PC-3 (cell line): Measurements from ENCODE around the gene IL3RA.

Experiments used
- EZH2 ChIP-seq: fragments of 300-600 bp; sonication (generic); IDR thresholded peaks from one replicate; pipeline ENCODE4 v1.6.1; 2017; ENCODE audit warnings: antibody characterized with exemption, mild to moderate bottlenecking, low read length; ENCODE audit not compliant: unreplicated experiment
- EZH2phosphoT487 ChIP-seq: fragments of 300-600 bp; sonication (generic); IDR thresholded peaks from 2 replicates; pipeline ENCODE4 v1.6.1; 2018; ENCODE audit warnings: mild to moderate bottlenecking, antibody characterized with exemption, low read length, borderline replicate concordance
- TF ChIP-seq, protein P1 (sequence below): fragments of 300-600 bp; sonication (generic); conservative IDR thresholded peaks from 2 replicates; pipeline ENCODE4 v1.5.1; 2017; ENCODE audit warnings: antibody characterized with exemption, low read depth, mild to moderate bottlenecking, low read length

DNA sequence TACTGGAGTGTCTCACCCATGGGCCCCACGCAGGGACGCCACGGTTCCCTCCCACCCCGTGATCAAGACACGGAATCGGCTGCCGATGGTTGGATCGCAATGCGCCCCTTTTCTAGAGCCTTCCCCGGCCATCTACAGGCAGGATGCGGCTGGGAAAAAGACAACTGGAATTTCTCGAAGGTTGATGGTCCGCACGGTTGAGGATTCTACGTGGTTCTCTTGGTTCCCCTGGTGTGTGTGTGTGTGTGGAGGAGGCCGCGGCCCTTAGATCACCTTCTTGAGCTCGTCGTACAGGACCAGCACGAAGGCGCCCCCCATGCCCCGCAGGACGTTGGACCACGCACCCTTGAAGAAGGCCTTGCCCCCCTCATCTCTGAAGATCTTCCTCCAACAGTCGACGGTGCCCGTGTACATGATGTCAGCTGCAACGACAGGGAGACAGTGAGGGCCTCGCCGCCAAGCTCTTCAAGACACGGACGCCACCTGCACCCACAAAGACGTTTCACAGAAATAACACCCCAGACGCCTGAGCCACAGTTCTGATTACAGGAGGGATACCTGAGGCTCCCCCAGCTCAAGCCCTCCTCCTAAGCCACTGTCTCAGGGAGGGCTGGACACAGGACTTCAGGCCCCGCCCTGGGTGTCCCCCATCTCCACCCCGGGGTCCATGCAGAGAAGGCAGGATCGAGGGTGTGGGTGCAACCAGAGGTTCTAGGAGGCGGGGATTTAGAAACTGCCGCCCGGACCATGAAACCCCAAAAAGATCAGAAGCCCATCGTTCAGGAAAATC is 49.9 kb downstream of the IL3RA start:
- TF ChIP-seq EZH2phosphoT487 (no peak), EZH2 (no peak)
- TF ChIP-seq, protein P1, sequence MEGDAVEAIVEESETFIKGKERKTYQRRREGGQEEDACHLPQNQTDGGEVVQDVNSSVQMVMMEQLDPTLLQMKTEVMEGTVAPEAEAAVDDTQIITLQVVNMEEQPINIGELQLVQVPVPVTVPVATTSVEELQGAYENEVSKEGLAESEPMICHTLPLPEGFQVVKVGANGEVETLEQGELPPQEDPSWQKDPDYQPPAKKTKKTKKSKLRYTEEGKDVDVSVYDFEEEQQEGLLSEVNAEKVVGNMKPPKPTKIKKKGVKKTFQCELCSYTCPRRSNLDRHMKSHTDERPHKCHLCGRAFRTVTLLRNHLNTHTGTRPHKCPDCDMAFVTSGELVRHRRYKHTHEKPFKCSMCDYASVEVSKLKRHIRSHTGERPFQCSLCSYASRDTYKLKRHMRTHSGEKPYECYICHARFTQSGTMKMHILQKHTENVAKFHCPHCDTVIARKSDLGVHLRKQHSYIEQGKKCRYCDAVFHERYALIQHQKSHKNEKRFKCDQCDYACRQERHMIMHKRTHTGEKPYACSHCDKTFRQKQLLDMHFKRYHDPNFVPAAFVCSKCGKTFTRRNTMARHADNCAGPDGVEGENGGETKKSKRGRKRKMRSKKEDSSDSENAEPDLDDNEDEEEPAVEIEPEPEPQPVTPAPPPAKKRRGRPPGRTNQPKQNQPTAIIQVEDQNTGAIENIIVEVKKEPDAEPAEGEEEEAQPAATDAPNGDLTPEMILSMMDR = no peak
